ENCODE results near the gene DNAJC30. TPM values are rescaled to one million over a fixed set of nuclear protein-coding genes. Genes with fewer than 3 reads are reported as not detected.

Gene DNAJC30
- total RNA-seq, 1 donor from 2014 or later = 2.7 TPM

- H3K4me3 ChIP-seq (ENCODE audit: low read depth, low read length) = peak overlapping the region; percentile 16
- DNase-seq (ENCODE audit: low read depth) = no peak
- no peak for TF ChIP-seq CTCF (conservative IDR thresholded peaks at IDR 0.05; ENCODE audit: low read depth, low read length)
These were observed 36.2 kb downstream of the DNAJC30 start for GRCh38 chr7:73646785-73647724.

- no peak for DNase-seq (ENCODE audit: low read depth)
- no peak for TF ChIP-seq CTCF (conservative IDR thresholded peaks at IDR 0.05; ENCODE audit: low read depth, low read length)
- no peak overlapping the region for H3K4me3 ChIP-seq (ENCODE audit: low read depth, low read length)
These were observed 37.5 kb downstream of the DNAJC30 start for GRCh38 chr7:73645643-73646174.

GRCh38 chr7:73644688-73645286, 38.5 kb downstream of the DNAJC30 start:
- TF ChIP-seq CTCF (conservative IDR thresholded peaks at IDR 0.05; ENCODE audit: low read depth, low read length) = no peak
- no peak overlapping the region for H3K4me3 ChIP-seq (ENCODE audit: low read depth, low read length)
- no peak for DNase-seq (ENCODE audit: low read depth)

- H3K4me3 ChIP-seq (ENCODE audit: low read depth, low read length) = no peak overlapping the region
- DNase-seq (ENCODE audit: low read depth) = no peak
- TF ChIP-seq CTCF (conservative IDR thresholded peaks at IDR 0.05; ENCODE audit: low read depth, low read length) = no peak
These were observed 40.4 kb downstream of the DNAJC30 start for GRCh38 chr7:73642834-73643233.

- TF ChIP-seq CTCF (conservative IDR thresholded peaks at IDR 0.05; ENCODE audit: low read depth, low read length) = no peak
- no peak overlapping the region for H3K4me3 ChIP-seq (ENCODE audit: low read depth, low read length)
- no peak for DNase-seq (ENCODE audit: low read depth)
These were observed 44.3 kb downstream of the DNAJC30 start for GRCh38 chr7:73638911-73639310.

- DNase-seq (ENCODE audit: low read depth) = no peak
- no peak for TF ChIP-seq CTCF (conservative IDR thresholded peaks at IDR 0.05; ENCODE audit: low read depth, low read length)
- H3K4me3 ChIP-seq (ENCODE audit: low read depth, low read length) = no peak overlapping the region
These were observed 47.6 kb downstream of the DNAJC30 start for GRCh38 chr7:73635428-73636200.
